DMS53 treated with DMSO at 0.1 percent for 48 hours (cell line): ENCODE measurements around the gene FRS3.

Source experiments
- DNase-seq: peaks from one replicate; lab custom pipeline; 2025; ENCODE audit not compliant: unreplicated experiment; lab: John Stamatoyannopoulos, UW

Gene FRS3

DNA sequence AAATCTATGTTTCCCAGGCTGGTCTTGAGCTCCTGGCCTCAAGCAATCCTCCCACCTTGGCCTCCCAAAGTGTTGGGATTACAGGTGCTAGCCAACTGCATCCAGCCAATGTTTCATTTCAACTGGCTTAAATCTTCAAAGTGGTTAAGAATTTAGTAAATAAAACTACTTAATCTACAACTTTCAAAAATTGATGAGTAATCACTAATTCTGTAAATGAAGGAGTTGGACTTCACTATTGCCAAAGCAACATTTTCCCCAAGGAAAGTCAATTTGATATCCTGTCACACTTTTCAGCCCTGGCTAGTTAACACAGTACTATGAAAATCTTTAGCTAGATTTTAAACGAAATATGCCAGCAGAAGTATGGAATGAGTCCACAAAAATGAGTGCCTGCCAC lies 11.6 kb upstream of the FRS3 start:
- no peak for DNase-seq

DNA sequence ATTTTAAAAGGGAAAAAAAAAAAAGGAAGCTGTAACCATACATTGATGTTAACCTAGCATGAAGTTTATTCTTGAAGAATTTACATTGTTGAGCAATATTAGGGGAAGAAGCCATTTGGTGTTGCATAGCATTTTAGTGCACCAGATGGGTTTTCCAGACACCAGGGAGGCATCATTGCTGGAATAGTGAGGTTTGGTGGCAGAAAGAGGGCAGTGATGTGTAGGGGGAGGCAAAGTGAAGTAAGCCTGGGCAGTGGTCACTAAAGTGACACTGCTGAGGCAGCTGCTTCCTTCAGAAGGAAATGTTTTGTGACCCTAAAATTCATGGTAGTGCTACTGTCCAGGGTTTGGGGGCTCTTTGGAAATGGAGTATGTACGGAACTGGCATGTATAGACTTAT lies 10.3 kb upstream of the FRS3 start:
- DNase-seq = no peak

DNA sequence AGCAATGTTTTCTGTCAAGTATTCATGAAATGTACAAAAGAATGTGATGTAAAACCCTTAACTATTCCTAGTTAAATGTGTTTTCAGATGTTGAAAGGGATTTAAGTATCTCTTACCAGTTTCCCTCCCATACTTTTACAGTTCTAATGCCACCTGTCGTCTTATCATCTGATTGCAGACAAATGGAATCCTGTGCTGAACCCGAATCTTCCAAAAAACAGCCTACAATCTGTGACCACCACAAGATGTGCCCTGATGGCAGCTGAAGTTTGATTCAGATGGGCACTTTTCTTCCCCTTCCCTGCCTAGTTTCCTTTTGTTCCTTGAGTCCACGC lies 9.7 kb upstream of the FRS3 start:
- DNase-seq = no peak

DNA sequence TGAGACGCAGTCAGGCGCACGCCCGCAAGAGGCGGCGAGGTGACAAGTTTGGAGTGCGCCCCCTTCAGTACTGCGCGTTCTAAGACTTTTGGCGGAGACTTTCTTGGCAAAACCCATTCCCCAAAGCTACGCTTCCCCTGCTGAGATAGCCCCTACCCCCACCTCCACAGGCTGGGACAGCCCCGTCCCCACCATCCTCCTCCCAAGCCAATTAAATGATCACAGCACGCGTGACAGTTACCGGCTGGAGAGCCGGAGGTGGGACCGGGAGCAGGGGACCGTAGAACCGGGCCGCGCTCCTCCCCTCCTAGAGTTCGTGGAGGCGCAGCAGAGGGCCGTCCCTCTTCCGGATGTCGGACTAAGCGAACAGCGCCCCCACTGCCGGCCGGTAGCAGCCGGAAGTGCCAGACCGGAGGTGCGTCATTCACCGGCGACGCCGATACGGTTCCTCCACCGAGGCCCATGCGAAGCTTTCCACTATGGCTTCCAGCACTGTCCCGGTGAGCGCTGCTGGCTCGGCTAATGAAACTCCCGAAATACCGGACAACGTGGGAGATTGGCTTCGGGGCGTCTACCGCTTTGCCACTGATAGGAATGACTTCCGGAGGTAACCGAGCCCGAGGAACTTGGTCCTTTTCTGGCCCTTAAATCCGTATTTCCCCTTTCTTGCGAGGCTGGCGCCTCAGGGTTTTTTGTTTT lies 7.7 kb upstream of the FRS3 start, which contains the start of gene TOMM6:
Gene TOMM6, plus strand, starts transcription at position 476 of the 699 bp plus-strand sequence. Its CDS starts 4 bp downstream, at position 480.
- peak; percentile 88 for DNase-seq

DNA sequence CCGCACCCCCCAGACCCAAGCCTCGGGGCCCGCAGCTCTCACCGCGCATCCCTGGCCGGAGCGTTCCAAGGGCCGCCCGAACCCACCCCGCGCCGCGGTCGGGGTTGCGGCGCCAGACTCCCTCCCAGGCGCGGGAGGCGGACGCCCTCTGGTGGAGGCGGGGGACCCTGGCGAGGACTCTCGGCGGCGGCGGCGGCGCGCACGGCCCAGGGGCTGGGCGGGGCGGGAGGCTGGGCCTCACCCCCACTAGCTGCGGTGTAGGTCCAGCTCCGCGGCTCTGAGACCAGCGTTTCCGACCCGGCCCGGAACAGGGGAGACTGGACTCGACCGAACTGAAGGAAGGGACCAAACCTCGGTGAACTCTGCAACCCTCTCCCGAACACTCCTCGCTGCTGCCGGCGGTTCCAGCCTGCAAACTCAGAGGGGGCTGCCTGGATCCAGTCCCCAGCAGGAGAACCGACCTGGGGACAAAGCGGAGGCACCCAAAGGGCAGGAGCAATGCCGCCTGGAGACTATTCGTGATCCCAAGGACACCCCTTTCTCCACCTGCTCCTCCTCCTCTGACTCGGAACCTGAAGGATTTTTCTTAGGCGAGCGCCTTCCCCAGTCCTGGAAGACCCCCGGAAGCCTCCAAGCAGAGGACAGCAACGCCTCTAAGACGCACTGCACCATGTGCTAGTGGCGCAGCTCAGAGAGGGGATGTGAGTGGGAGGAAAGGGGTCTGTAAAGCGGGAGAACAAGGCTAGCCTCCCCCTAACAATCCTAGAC lies 6.9 kb upstream of the FRS3 start:
- peak; percentile 61 for DNase-seq

DNA sequence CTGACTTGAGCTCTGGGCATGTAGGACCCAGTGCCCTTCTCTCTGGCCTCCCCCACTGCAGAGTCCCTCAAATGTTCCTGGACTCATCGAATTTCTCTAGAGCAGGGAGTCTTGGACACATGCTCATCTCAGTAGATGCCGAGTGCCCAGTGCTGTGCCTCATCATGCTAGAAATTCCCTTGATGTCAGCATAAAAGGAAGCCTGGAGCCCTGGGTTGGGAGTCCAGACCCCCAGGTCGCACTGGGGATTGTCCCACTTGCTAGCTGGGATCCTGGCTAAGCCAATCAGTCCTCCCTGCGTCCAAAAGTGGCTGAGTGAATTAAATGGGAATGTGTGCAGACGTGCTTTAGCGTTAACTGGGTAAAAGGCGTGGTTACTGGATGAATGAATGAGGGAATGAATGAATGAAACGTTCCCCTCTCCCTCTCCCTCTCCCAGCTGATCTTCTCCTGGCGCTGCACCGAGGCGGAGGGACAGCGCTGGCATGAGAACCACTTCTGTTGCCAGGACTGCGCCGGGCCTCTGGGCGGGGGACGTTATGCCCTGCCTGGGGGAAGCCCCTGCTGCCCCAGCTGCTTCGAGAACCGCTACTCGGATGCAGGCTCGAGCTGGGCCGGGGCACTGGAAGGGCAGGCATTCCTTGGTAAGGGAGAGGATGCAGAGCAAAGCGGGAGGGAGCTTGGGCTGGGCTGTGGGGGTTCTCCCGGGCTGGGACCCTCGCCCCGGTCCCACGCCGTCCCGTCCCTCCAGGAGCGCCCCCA lies 6.2 kb upstream of the FRS3 start:
- no peak for DNase-seq

DNA sequence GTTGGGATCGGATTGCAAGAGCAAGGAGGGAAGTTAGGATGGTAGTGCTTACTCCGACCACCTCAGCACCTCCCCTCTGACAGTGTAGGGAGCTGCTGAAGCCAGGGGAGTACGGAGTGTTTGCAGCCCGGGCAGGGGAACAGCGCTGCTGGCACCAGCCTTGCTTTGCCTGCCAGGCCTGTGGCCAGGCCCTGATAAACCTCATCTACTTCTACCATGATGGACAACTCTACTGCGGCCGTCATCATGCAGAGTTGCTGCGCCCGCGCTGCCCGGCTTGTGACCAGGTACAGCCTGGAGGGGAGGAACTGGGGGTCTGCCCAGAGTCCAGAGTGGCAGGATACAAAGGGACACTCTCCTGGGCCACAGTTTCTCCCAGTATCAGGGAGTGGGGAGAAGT lies 5.6 kb upstream of the FRS3 start:
- no peak for DNase-seq

DNA sequence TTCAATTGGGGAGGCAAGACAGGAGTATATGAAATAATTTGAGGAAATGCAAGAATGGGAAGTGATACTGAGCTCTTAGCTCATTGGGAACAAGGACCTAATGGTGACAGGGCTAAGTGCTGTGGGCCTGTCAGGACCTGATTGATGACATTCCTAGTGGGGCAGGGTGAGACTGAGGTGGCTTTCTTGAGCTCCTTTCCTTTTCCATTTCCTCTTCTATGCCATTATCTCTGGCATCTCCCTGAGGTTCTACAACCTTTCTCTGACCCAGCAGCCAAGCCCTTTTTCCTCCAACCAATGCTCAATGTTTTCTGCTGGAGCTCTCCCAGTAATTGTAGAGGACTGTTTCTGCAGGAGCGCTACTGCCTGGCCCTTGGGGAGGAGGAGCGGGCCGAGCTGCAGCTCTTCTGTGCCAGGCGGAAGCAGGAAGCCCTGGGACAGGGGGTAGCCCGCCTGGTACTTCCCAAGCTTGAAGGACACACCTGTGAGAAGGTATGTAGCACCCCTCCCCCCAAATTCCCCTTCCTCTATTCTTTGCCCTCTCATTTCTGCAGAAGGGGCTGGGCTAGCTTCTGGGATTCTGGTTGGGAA lies 5.0 kb upstream of the FRS3 start:
- no peak for DNase-seq

DNA sequence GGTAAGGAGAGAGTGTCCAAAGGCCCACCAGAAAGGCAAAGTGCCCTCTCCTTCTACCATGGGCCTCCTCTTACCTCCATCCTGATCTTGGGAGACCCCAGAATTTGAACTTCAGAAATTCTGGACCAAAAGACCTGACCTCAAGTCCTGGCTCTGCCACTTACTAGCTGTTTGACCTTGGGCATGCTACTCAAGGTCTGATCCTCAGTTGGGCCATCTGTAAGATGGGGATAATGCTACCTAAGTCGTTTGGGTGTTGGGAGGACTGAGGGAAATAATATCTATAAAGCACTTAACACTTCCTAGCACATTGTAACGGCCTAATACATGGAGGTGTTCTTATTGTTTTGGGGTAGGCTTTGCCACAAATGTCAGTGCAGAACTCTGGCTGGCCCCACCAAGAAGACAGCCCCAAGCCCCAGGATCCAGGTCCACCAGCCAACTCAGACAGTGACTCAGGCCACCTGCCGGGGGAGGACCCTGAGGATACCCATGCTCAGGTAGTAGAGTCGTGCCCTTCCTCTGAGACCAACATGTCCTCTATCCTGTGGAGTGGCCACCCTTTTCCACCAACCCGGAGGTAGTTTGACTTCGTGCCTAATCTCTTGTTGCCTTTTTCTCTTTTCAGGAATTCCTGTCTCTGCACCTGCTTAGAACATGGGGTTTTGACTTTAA lies 3.5 kb upstream of the FRS3 start:
- no peak for DNase-seq

DNA sequence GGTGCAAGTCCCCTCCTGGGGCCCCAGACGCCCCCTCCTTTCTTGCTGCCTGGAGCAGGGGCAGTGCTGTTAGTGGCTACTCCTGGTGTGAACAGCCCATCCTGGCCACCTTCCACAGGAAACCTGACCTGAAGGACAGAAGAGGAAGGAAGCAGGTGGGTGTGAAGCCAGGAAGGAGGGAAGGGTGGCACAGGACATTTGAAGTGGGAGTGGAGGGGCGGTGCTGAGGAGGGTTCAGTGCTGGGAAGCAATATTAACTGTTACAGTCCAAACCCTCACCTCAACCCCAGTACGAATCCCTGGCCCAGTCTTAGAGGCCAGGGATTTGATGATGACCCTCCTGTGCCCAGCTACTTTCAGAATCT lies 1.6 kb upstream of the FRS3 start:
- DNase-seq = no peak

DNA sequence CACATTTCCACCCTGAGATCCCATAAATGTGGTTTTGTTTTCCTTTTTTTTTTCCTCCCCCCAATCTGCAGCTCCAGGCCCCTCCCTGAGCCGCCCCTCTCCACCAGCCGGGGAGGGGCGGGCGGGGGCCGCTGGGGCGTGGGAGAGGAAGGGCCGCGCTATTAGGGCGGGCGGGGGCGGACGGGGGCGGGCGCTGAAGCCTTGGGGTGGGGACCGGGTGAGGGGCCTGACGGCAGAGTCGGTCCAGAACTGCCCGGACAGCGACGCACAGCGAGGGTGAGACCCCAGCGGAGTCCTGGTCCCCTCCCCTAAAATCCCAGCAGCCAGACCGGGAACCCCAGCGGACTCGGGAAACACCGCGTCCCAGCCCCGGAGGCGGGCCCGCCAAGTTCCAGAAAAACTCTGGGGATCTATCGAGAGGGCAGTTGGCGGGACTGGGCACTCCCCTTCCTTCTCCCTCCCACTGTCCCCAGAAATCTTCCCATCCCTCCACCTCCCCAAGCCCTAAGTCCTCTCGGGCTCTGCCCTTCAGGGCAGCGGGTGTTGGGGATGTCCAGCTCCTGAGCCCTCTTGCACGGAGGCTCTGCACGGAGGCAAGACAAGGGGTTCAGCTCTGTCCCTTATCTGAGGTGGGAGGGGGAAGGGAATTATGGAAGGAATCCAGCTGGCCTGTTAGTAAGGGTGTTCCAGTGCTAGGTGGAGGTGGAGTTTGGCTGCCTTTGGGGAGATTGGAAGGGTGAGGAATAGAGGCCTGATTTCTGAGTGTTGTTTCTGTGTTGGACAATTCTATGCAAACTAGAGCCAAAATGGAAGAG lies 1.1 kb upstream of the FRS3 start, which contains the start of gene PRICKLE4:
Gene PRICKLE4, plus strand, starts transcription at position 232 of the 815 bp plus-strand sequence. CDS start 2,692 bp downstream, outside the sequence.
- DNase-seq = no peak

DNA sequence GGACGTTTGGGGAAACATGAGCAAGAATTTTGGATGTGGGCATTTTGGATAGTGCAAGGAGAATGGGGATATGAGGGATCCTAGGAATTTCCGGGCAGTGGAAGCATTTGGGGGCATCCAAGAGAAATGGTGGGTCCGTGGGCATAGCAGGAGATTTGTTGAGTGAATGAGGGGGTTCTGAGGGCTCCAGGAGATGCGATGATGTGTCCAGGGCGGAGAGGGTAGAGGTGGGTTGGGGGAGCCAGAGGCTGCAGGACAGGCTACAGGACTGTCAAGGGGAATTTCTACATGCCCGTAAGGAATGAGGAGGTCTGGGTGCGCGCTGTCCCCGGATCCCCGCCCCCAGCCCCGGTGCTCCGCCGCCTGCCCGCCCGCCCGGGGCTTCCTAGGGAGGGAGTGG lies 364 bp downstream of the FRS3 start:
- DNase-seq = no peak

DNA sequence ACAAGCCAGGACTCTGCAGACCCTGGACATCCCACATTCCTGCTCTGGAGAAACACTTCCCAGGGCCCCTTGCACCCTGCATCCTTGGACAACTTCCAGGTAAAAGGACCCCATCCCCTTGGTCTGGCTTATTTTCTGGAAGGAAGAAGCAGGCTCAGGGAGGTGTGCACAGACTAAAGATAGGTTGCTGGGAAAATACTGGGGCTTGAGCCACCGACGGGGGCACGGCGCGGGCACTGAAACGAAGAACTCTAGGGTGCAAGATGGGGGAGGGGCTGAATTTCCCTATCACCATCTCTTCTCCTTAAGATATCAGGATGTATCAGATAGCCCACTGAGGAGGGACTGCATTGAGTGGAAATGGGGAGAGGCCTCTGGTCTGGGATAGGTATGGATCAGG lies 805 bp downstream of the FRS3 start:
- DNase-seq = no peak

DNA sequence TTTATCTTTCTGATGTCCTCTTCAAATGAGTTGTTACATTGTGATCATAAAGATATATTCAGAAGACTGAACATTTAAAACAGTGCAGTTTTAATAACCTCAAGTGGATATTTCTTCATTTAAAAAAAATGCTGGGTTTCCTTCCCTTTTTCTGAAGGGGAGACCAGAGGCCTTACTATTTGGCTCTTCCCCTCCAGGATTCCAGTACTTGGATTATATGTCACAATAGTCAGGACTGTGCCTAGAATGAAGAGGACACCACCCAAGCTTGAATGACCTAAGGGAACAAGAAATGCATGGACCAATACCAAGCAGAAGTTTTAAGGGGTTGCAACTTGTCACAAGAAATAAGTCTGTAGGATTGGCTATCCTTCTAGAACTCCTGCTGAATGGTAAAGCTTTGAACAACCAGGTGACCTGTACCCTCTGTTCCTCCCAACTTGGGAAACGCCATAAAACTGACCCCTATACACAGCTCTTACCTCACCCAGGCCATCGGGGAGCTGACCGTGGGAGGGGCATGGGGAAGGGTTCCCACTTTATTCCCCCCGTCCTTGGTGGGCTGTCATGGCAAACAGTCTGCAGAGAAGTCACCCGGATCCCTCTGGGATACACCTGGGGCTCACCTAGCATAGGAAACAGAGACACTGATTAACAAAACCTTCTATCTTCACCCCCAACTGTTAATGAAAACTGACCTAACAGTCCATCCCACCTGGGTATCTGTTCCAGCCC lies 2.0 kb downstream of the FRS3 start:
- DNase-seq = no peak

DNA sequence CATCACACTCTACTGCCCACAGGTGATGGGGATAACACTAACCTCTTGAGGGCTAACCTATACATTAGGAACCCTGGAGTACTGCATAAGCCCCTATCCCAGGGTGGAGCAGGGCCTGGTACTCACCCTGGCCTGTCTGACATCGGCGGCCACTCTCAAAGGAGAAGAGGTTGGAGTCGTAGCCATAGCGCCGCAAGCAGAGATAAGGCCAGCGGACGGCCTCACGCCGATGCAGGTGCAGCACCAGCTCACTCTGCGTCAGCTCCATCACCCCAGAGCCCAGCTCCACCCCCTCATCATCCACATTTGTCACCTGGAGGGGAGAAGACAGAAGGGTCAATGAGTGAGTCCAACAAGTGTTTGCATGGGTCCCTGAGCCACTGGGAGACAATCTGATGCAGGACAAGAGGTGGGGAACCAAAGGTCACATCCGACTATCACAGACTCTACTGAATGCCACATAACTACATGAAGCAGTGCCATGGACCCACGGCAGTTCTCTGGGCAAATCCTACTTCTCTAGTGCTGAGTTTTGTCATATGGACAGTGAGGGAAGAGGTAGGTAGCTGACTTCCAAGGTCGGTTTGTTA lies 4.3 kb downstream of the FRS3 start:
- DNase-seq = no peak

DNA sequence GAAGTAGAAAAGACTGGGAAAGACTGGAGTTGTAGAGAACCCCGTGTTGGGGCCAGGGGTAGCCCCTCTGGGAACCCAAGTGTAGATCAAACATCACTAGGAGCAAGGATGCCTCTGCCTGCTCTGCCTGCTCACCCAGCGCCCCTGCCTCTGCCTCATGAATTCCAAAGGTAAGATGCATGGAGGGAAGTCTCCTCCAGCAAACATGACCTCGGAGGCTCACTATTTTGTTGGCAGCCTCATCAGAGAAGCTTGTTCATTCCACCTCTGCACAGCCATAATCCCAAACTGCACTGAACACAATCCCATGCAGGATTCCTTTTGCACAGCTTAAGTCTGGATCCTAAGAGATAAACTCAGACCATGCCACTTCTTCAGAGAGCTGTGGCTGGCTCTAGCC lies 4.9 kb downstream of the FRS3 start:
- no peak for DNase-seq

DNA sequence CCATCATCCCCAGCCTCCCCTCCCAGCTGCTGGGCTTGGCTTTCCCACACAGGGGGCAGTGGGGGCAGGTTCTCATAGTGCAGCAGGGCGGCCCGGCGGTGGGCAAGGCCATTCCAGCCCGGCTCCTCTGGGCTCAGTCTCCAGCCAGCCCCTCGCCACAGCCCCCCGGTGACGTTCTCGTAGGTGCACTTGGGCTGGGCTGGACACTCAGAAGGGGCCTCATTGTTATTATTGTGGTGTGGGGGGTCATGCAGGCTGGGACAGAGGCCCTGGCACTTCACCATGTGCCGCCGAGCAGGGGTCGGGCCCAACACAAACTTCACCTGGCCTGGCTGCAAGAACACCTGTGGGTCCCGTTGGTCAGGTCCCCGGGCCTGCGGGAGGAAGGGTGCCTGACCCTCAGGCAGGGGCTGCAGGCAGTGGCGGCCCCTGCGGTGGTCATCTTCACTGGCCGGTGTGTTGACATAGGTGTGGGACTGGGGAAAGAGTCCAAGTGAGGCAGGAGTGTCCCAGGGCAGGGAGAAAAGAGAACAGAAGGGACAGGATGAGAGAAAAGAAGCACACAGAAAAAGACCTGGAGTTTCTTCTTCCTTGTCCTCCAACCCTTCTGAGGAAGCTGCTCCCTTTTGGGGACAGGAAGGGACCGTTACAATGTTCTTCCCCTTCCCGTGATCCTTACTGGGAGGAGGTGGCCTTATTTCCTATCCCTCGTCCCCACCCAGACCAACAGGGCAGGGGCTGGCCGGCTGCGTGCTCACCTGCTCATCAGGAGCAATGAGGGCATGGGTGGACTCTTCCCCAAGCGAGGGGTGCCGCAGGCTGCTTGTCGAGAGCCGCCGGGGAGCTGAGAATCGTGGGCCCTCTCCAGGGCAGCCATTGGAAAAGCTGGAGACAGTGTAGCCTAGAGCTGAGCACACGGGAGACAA lies 8.4 kb downstream of the FRS3 start:
- no peak for DNase-seq
